Panc1 (cell line): ENCODE measurements around the gene NPEPL1. TPM values are rescaled to one million over a fixed set of nuclear protein-coding genes. Genes with fewer than 3 reads are reported as not detected.

Experiments used
- ATAC-seq: fragments of 200-7000 bp; cut with Tn5 transposase; 2 replicates; pipeline ENCODE4 v1.9.1; 2020; ENCODE audit warnings: mild to moderate bottlenecking, moderate library complexity
- BruUV-seq: library from RNA; stranded (reverse); fragments of 400-500 nt; replicated peaks from 2 replicates; lab custom pipeline; 2021; lab: Mats Ljungman, UMichigan
- CTCF ChIA-PET: fragments of 300-600 bp; sonication (Branson Sonifier 250); formaldehyde crosslinking; loops from one replicate; lab custom pipeline; 2022; ENCODE audit warnings: antibody characterized with exemption; lab: Charles Lee
- POLR2A ChIA-PET: fragments of 300-600 bp; sonication (Branson Sonifier 250); formaldehyde crosslinking; loops from one replicate; lab custom pipeline; 2022; ENCODE audit warnings: antibody characterized with exemption; lab: Charles Lee
- DNase-seq: peaks from one replicate; pipeline ENCODE4 v3.0.0-alpha.2; 2010; ENCODE audit warnings: low read depth, low spot score
- H3K27ac ChIP-seq: 2 replicates; pipeline ENCODE4 v1.5.1; 2011; ENCODE audit warnings: mild to moderate bottlenecking, low read length, inconsistent platforms
- H3K27me3 ChIP-seq: fragments of 200-500 bp; sonication (Bioruptor generic); 2 replicates; pipeline ENCODE4 v1.6.0; 2014; ENCODE audit warnings: low read length, inconsistent platforms; ENCODE audit not compliant: control insufficient read depth, insufficient read depth
- H3K36me3 ChIP-seq: fragments of 200-500 bp; sonication (Bioruptor generic); 2 replicates; pipeline ENCODE4 v1.5.1; 2014; ENCODE audit warnings: inconsistent platforms, mild to moderate bottlenecking, low read length, moderate library complexity; ENCODE audit not compliant: control insufficient read depth, insufficient read depth
- H3K4me1 ChIP-seq: 2 replicates; pipeline ENCODE4 v1.5.1; 2011; ENCODE audit warnings: inconsistent platforms, mild to moderate bottlenecking, low read length, moderate library complexity; ENCODE audit not compliant: control insufficient read depth, insufficient read depth
- H3K4me3 ChIP-seq, 2 experiments: 2 replicates each; pipeline ENCODE4 v1.5.1; 2011 to 2012; ENCODE audit warnings: low read depth in 2 of 2, low read length in 2 of 2, mild to moderate bottlenecking in 2 of 2, inconsistent platforms in 1 of 2, moderate library complexity in 1 of 2
- H3K9me3 ChIP-seq: fragments of 200-500 bp; sonication (Bioruptor generic); 2 replicates; pipeline ENCODE4 v1.5.1; 2014; ENCODE audit warnings: low read depth, mild to moderate bottlenecking, inconsistent platforms, low read length, moderate library complexity; ENCODE audit not compliant: control insufficient read depth, insufficient read depth
- CTCF ChIP-seq: fragments of 450-650 bp; IDR thresholded peaks from 2 replicates; pipeline ENCODE4 v1.5.1; 2017; ENCODE audit warnings: mild to moderate bottlenecking
- POLR2AphosphoS5 ChIP-seq: IDR thresholded peaks from 2 replicates; pipeline ENCODE4 v1.6.1; 2012; ENCODE audit warnings: mild to moderate bottlenecking, low read depth, low read length, moderate library complexity
- REST ChIP-seq, 2 experiments: IDR thresholded peaks; 2 replicates each; pipeline ENCODE4 v1.6.1; 2011 to 2012; ENCODE audit warnings: low read depth in 2 of 2, control low read depth in 1 of 2, low read length in 1 of 2, mild to moderate bottlenecking in 1 of 2, moderate library complexity in 1 of 2; ENCODE audit not compliant: insufficient read depth in 1 of 2
- SIN3A ChIP-seq: IDR thresholded peaks from 2 replicates; pipeline ENCODE4 v1.6.1; 2012; ENCODE audit warnings: low read depth, mild to moderate bottlenecking, low read length, moderate library complexity, borderline replicate concordance; ENCODE audit not compliant: insufficient read depth
- TCF7L2 ChIP-seq: IDR thresholded peaks from 2 replicates; pipeline ENCODE4 v1.6.1; 2011; ENCODE audit warnings: mild to moderate bottlenecking, low read depth, low read length, inconsistent platforms
- in situ Hi-C: cut with HindIII; loops from 2 replicates; pipeline ENCODE4 v1.10.0; 2016; ENCODE audit warnings: low sequenced_read_pairs, low pct_unique_long_range_greater_than_20kb
- intact Hi-C: fragments of 100-400 bp; cut with micrococcal nuclease; formaldehyde crosslinking; loops from one replicate; pipeline ENCODE4 v1.10.0; 2022; ENCODE audit not compliant: unreplicated experiment
- total RNA-seq: library from RNA; stranded (reverse); gene quantifications from one replicate; pipeline ENCODE4 v1.2.1, GENCODE V29; 2021; ENCODE audit not compliant: unreplicated experiment

The NPEPL1 gene
- total RNA-seq, 1 experiment from 2014 or later, result 27.4 TPM

DNA sequence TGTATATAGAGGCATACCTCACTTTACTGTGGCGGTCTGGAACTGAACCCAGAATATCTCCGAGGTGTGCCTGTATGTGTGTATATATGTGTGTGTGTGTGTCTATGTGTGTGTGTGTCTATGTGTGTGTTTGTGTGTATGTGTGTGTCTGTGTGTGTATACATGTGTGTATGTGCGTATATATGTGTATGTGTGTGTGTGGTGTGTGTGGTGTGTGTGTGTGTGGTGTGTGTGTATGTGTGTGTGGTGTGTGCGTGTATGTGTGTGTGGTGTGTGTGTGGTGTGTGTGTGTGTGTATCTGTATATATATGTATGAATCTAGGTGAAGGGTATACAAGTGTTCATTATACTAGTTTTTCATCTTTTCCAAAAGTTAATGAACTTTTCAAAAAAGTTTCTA, 4.2 kb upstream of the NPEPL1 start:
- CTCF ChIA-PET, result interaction anchor here (0.7 kb wide), 1 partner anchor 179 kb away, joined by 6 read pairs; no protein-coding TSS in a partner anchor
- POLR2A ChIA-PET, result interaction anchor here (0.5 to 0.6 kb wide), 2 partner anchors 38 to 246 kb away, joined by 4 to 7 read pairs; no protein-coding TSS in a partner anchor
- intact Hi-C loops (no loop called here), in situ Hi-C loops (no loop called here)
- no peak overlapping the region for H3K27ac ChIP-seq
- BruUV-seq, result no TSS peak
- H3K27me3 ChIP-seq, result no peaks in the 10 kb centered on the region
- H3K36me3 ChIP-seq, result no peaks in the 10 kb centered on the region
- DNase-seq, result no peak
- ATAC-seq, result no peak
- no peak for TF ChIP-seq SIN3A
- TF ChIP-seq CTCF, result no peak
- no peak for TF ChIP-seq REST (IDR thresholded peaks at IDR 0.05; ENCODE audit: insufficient read depth in 1 of 2, low read depth in 2 of 2, low read length in 1 of 2)
- no peak for TF ChIP-seq POLR2AphosphoS5
- TF ChIP-seq TCF7L2, result no peak
- no peaks in the 10 kb centered on the region for H3K9me3 ChIP-seq
- no peak overlapping the region for H3K4me3 ChIP-seq
- H3K4me1 ChIP-seq, result peaks cover 5% of the 10 kb centered on the region; the same call in 1 of the 2 replicates

DNA sequence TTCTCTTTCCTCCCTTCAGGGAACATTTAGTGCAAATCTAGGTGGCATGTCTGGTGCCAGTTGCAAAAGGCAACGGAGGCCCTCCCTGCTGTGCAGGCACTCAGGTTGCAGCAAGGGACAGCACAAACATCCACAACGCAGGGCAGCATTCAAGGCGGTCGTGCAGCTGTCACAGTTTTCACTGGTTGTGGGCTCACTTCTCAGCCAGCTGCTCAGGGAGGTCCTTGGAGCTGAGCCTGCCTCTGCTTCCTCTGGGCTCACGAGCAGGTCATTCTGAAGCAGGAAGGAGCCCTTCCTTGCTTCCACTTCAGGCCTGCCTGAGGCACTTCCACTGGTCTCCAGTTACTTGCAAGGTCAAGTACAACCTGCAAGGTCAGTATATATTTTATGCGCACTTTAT, 3.8 kb upstream of the NPEPL1 start:
- in situ Hi-C loops, result no loop called here
- DNase-seq (no peak), ATAC-seq (no peak)
- Histone ChIP-seq H3K9me3 (no peaks in the 10 kb centered on the region), H3K4me1 (peaks cover 8% of the 10 kb centered on the region; the same call in 1 of the 2 replicates), H3K27ac (no peak overlapping the region), H3K36me3 (no peaks in the 10 kb centered on the region), H3K4me3 (no peak overlapping the region), H3K27me3 (no peaks in the 10 kb centered on the region)
- ChIA-PET CTCF (no interaction called here), POLR2A (interaction anchor here (0.5 to 0.6 kb wide), 2 partner anchors 38 to 245 kb away, joined by 4 to 7 read pairs; no protein-coding TSS in a partner anchor)
- no TSS peak for BruUV-seq
- intact Hi-C loops, result no loop called here
- no peak for TF ChIP-seq CTCF
- TF ChIP-seq POLR2AphosphoS5, result no peak
- no peak for TF ChIP-seq TCF7L2
- TF ChIP-seq SIN3A, result no peak
- TF ChIP-seq REST (IDR thresholded peaks at IDR 0.05; ENCODE audit: insufficient read depth in 1 of 2, low read depth in 2 of 2, low read length in 1 of 2), result no peak
